Nephron (organoid): ENCODE data around the gene HS3ST2.

Experiments used
- H3K27ac Mint-ChIP-seq, 3 experiments: 2 replicates each; pipeline ENCODE4 v1.8.0; 2020; ENCODE audit warnings: mixed read lengths in 3 of 3, mild to moderate bottlenecking in 2 of 3, moderate library complexity in 1 of 3
- H3K27me3 Mint-ChIP-seq: 2 replicates; pipeline ENCODE4 v1.8.0; 2021; ENCODE audit warnings: low read depth, mild to moderate bottlenecking, moderate library complexity, mixed read lengths
- H3K36me3 Mint-ChIP-seq: 2 replicates; pipeline ENCODE4 v1.8.0; 2020; ENCODE audit warnings: low read depth, mixed read lengths
- H3K4me1 Mint-ChIP-seq: 2 replicates; pipeline ENCODE4 v1.8.0; 2020; ENCODE audit warnings: mixed read lengths
- H3K4me3 Mint-ChIP-seq, 3 experiments: 2 replicates each; pipeline ENCODE4 v1.8.0; 2020; ENCODE audit warnings: mild to moderate bottlenecking in 3 of 3, mixed read lengths in 3 of 3, moderate library complexity in 2 of 3
- H3K9me3 Mint-ChIP-seq: 2 replicates; pipeline ENCODE4 v1.8.0; 2020; ENCODE audit warnings: mixed read lengths
- CTCF ChIP-seq, 3 experiments: fragments of 200-600 bp; sonication (generic); IDR thresholded peaks; one replicate each; pipeline ENCODE4 v1.5.0; 2021; ENCODE audit warnings: antibody characterized with exemption in 3 of 3; ENCODE audit not compliant: unreplicated experiment in 3 of 3

Gene HS3ST2

DNA sequence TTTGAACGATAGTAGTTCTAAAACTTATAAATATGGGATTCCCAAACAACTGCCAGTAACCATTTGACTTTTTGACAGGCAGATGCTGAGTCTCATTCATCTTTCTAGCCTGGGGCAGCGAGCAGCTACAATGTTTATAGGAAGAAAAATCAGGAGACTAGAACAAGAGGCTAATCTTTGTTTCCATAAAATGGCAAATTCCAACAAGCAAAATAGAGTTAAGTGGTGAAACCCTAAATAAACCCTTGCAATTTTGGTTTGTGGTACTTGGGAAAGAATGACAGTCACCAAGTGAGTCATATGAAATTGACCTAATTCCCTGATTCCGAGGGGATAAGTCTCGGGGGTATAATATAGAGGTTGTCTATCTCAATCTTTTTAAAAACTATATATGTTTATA, 27.3 kb upstream of the HS3ST2 start:
- Mint-ChIP-seq H3K9me3 (no peaks in the 10 kb centered on the region), H3K36me3 (no peaks in the 10 kb centered on the region), H3K4me3 (no peak overlapping the region), H3K27ac (no peak overlapping the region), H3K27me3 (peaks cover 3% of the 10 kb centered on the region), H3K4me1 (no peaks in the 10 kb centered on the region)
- TF ChIP-seq CTCF (IDR thresholded peaks at IDR 0.05; ENCODE audit: unreplicated experiment in 3 of 3), result no peak

- no peak for TF ChIP-seq CTCF (IDR thresholded peaks at IDR 0.05; ENCODE audit: unreplicated experiment in 3 of 3)
- no peak overlapping the region for H3K27ac Mint-ChIP-seq
- no peaks in the 10 kb centered on the region for H3K36me3 Mint-ChIP-seq
- H3K9me3 Mint-ChIP-seq, result no peaks in the 10 kb centered on the region
- no peaks in the 10 kb centered on the region for H3K4me1 Mint-ChIP-seq
- peaks cover 3% of the 10 kb centered on the region for H3K27me3 Mint-ChIP-seq
- no peak overlapping the region for H3K4me3 Mint-ChIP-seq
These were observed 26.3 kb upstream of the HS3ST2 start for GRCh38 chr16:22787466-22788192.

DNA sequence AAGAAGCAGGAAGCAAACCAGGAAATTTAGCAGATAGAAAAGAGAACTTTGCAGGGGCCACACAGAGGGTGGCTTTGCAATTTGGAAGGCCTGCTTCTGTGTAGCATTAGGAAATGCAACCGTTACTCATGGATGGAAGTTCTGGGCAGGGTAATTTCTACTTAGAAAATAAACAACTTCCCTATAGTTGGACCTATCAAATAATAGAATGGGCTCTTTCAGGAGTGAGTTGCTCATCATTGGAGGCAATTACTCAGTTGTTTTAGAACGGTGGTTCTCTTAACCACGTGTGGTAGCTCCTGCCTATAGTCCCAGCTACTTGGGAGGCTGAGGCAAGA, 25.8 kb upstream of the HS3ST2 start:
- Mint-ChIP-seq H3K36me3 (no peaks in the 10 kb centered on the region), H3K27ac (no peak overlapping the region), H3K27me3 (peaks cover 3% of the 10 kb centered on the region), H3K4me1 (no peaks in the 10 kb centered on the region), H3K4me3 (no peak overlapping the region), H3K9me3 (no peaks in the 10 kb centered on the region)
- no peak for TF ChIP-seq CTCF (IDR thresholded peaks at IDR 0.05; ENCODE audit: unreplicated experiment in 3 of 3)

GRCh38 chr16:22789281-22789945, 24.5 kb upstream of the HS3ST2 start:
- no peak overlapping the region for H3K27ac Mint-ChIP-seq
- H3K4me1 Mint-ChIP-seq, result no peaks in the 10 kb centered on the region
- no peak overlapping the region for H3K4me3 Mint-ChIP-seq
- H3K36me3 Mint-ChIP-seq, result no peaks in the 10 kb centered on the region
- peaks cover 3% of the 10 kb centered on the region for H3K9me3 Mint-ChIP-seq
- H3K27me3 Mint-ChIP-seq, result peaks cover 3% of the 10 kb centered on the region
- no peak for TF ChIP-seq CTCF (IDR thresholded peaks at IDR 0.05; ENCODE audit: unreplicated experiment in 3 of 3)

DNA sequence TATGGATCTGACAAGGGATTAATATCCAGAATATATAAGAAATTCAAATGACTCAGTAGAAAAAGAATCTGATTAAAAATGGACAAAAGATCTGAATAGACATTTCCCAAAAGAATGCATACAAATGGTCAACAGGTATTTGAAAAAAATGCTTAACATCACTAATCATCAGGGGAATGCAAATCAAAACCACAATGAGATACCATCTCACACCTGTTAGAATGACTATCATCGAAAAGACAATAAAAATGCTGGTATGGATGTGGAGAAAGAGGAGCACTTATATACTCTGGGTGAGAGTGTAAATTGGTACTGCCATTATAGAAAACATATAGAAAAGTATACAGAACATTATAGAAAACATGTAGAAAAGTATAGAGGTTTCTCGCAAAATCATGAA, 16.4 kb upstream of the HS3ST2 start:
- Mint-ChIP-seq H3K9me3 (peaks cover 3% of the 10 kb centered on the region), H3K4me3 (no peak overlapping the region), H3K27ac (no peak overlapping the region), H3K27me3 (peaks cover 5% of the 10 kb centered on the region), H3K4me1 (no peaks in the 10 kb centered on the region), H3K36me3 (no peaks in the 10 kb centered on the region)
- no peak for TF ChIP-seq CTCF (IDR thresholded peaks at IDR 0.05; ENCODE audit: unreplicated experiment in 3 of 3)

DNA sequence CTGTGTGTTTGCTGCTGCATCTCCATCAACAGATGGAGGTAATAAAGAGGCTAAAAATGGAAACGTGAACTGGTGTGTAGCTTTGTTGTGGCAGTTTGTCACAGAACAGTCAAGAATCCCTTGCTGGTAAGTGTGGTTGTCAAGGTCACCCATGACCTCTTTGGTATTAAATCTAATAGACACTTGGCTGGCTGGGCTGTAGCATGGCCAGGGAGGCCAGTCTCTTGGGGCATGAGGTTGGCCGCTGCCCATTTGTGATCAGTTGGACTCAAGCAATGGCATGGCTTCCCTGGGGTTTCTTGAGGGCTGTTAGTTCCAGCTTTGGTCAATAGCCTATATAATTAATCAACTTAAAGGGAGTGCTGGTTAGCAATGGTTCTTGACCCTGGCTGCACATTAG, 14.8 kb upstream of the HS3ST2 start:
- Mint-ChIP-seq H3K27me3 (peaks cover 14% of the 10 kb centered on the region), H3K4me3 (no peak overlapping the region), H3K36me3 (no peaks in the 10 kb centered on the region), H3K27ac (no peak overlapping the region), H3K9me3 (no peaks in the 10 kb centered on the region), H3K4me1 (no peaks in the 10 kb centered on the region)
- no peak for TF ChIP-seq CTCF (IDR thresholded peaks at IDR 0.05; ENCODE audit: unreplicated experiment in 3 of 3)
